ENCODE data around the gene SLC35C1.

SLC35C1 gene

DNA sequence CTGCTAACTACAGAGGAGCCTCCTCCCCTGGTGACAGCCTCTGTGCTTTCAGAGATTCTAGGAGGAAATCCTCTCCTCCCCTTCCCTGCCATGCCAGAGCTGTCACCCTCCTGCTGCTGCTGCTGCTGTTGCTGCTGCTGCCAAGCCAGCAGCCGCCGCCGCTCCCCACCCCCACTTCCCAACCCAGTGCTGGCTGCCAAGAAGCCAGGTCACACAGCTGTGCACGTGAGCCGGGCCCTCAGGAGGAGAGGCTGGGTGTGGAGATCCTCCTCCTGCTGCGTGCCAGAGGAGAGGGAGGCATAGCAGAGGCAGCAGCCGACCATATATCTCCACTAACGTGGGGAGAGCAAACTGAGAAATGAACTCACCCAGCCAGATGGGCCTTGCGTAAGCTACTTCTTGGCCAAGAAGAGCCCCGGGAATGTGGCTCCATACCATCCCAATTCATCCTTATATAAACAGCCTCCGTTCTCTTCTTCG lies 54.8 kb downstream of the SLC35C1 start:
- H3K27me3 ChIP-seq (ENCODE audit: low read depth, low read length), result no peaks in the 10 kb centered on the region
- H3K36me3 ChIP-seq (replicated peaks; ENCODE audit: low read depth, low read length), result peaks cover 58% of the 10 kb centered on the region
- H3K4me2 ChIP-seq (ENCODE audit: low read length), result no peak overlapping the region
- no peak overlapping the region for H3K9ac ChIP-seq (ENCODE audit: low read length)
- H2AFZ ChIP-seq (ENCODE audit: low read depth, low read length), result no peak overlapping the region
- H3K27ac ChIP-seq (ENCODE audit: low read length), result no peak overlapping the region
- H3K4me3 ChIP-seq (ENCODE audit: low read length), result no peak overlapping the region
- no peak for TF ChIP-seq EZH2phosphoT487 (IDR thresholded peaks at IDR 0.05; ENCODE audit: low read depth)
- no peak for TF ChIP-seq CTCF (IDR thresholded peaks at IDR 0.05; ENCODE audit: low read depth, low read length)
- H3K9me3 ChIP-seq (ENCODE audit: insufficient read depth, low read length), result no peaks in the 10 kb centered on the region
- peaks cover 13% of the 10 kb centered on the region for H3K79me2 ChIP-seq (ENCODE audit: low read length)
- H3K4me1 ChIP-seq (ENCODE audit: low read length), result no peaks in the 10 kb centered on the region
- H4K20me1 ChIP-seq (ENCODE audit: insufficient read depth, low read length), result peaks cover 12% of the 10 kb centered on the region

DNA sequence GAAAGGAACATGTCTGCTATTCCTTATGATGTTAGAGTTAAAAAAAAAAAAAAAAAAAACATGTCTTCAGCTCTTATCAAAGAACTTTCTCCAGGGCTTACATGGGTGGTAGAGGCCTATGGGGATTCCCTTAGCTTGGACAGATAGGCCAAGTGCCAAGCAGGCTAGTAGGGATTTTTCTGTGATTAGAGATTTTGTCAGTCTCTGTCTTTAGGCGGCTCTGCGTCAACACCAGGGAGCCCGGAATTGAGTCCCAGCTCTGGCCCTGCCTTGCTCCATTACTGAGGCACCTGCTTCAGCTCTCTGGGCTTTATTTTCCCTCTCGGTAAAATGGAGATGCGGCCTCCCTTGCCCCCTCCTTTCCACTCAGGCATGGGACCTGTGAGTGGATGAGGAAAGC lies 55.4 kb downstream of the SLC35C1 start:
- H3K9me3 ChIP-seq (ENCODE audit: insufficient read depth, low read length), result no peaks in the 10 kb centered on the region
- H3K4me3 ChIP-seq (ENCODE audit: low read length), result no peak overlapping the region
- no peak overlapping the region for H3K4me2 ChIP-seq (ENCODE audit: low read length)
- no peak overlapping the region for H3K27ac ChIP-seq (ENCODE audit: low read length)
- TF ChIP-seq CTCF (IDR thresholded peaks at IDR 0.05; ENCODE audit: low read depth, low read length), result no peak
- peaks cover 6% of the 10 kb centered on the region for H4K20me1 ChIP-seq (ENCODE audit: insufficient read depth, low read length)
- no peaks in the 10 kb centered on the region for H3K4me1 ChIP-seq (ENCODE audit: low read length)
- 0 out of 2 replicates have a peak, but pooled peaks cover 8% of the 10 kb centered on the region for H3K79me2 ChIP-seq (ENCODE audit: low read length)
- peaks cover 62% of the 10 kb centered on the region for H3K36me3 ChIP-seq (replicated peaks; ENCODE audit: low read depth, low read length)
- no peak overlapping the region for H2AFZ ChIP-seq (ENCODE audit: low read depth, low read length)
- no peaks in the 10 kb centered on the region for H3K27me3 ChIP-seq (ENCODE audit: low read depth, low read length)
- no peak overlapping the region for H3K9ac ChIP-seq (ENCODE audit: low read length)

DNA sequence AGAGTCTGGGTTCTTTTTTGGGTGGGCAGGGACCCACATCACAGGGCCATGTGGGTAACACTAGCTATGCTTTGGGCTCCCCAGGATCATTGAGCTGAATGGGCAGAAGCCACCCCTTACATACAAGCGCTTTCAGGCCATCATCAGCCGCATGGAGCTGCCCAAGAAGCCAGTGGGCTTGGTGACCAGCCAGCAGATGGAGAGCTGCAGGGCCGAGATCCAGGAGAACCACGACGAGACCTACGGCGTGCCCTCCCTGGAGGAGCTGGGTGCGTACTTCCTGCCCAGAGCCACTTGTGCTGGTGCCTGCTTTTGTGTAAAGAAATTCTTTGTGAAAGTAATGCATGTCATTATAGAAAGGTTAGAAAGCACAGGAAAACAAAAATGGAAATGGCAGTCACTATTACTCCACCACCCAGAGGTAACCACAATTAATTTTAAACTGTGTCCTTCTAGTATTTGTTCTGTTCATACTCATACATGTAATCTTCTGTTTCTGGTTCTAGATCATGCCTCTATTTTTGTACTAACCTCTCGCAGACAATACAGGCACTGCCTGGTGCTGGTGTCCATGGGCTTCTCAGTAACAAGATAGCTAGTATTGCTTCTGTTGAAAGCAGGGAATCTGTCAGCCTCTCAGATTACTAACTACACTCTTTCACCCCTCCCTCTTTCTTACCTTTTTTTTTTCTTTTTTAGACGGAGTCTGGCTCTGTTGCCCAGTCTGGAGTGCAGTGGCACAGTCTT lies 56.0 kb downstream of the SLC35C1 start:
- peaks cover 56% of the 10 kb centered on the region for H3K36me3 ChIP-seq (replicated peaks; ENCODE audit: low read depth, low read length)
- no peaks in the 10 kb centered on the region for H3K9me3 ChIP-seq (ENCODE audit: insufficient read depth, low read length)
- no peaks in the 10 kb centered on the region for H3K27me3 ChIP-seq (ENCODE audit: low read depth, low read length)
- H3K4me3 ChIP-seq (ENCODE audit: low read length), result no peak overlapping the region
- no peak overlapping the region for H3K27ac ChIP-seq (ENCODE audit: low read length)
- H2AFZ ChIP-seq (ENCODE audit: low read depth, low read length), result no peak overlapping the region
- H3K4me2 ChIP-seq (ENCODE audit: low read length), result no peak overlapping the region
- no peaks in the 10 kb centered on the region for H3K4me1 ChIP-seq (ENCODE audit: low read length)
- H3K9ac ChIP-seq (ENCODE audit: low read length), result no peak overlapping the region
- H4K20me1 ChIP-seq (ENCODE audit: insufficient read depth, low read length), result no peaks in the 10 kb centered on the region; the same call in 1 of the 2 replicates
- H3K79me2 ChIP-seq (ENCODE audit: low read length), result 0 out of 2 replicates have a peak, but pooled peaks cover 2% of the 10 kb centered on the region
- TF ChIP-seq EZH2phosphoT487 (IDR thresholded peaks at IDR 0.05; ENCODE audit: low read depth), result no peak
- no peak for TF ChIP-seq CTCF (IDR thresholded peaks at IDR 0.05; ENCODE audit: low read depth, low read length)

Measured in OCI-LY3 (cell line).